GM10248 (cell line): Measurements from ENCODE around the gene HEPACAM2.

ENCODE experiments used
- CTCF ChIA-PET: fragments of 300-600 bp; sonication (Branson Sonifier 250); formaldehyde crosslinking; extraction: SDS; loops from one replicate; lab custom pipeline; 2021; ENCODE audit warnings: antibody characterized with exemption; lab: Yijun Ruan, JAX
- POLR2A ChIA-PET: fragments of 350-650 bp; sonication (Branson Sonifier 250); formaldehyde crosslinking; extraction: SDS; loops from one replicate; lab custom pipeline; 2020; ENCODE audit warnings: antibody characterized with exemption; lab: Yijun Ruan, JAX
- DNase-seq: peaks from one replicate; pipeline ENCODE4 v3.0.0; 2012; ENCODE audit errors: extremely low spot score
- TF ChIP-seq, protein P1 (sequence below): IDR thresholded peaks from 2 replicates; pipeline ENCODE4 v1.5.1; 2012; ENCODE audit warnings: mild to moderate bottlenecking, low read depth; ENCODE audit errors: extremely low read depth, missing control alignments, control extremely low read depth

Gene HEPACAM2

DNA sequence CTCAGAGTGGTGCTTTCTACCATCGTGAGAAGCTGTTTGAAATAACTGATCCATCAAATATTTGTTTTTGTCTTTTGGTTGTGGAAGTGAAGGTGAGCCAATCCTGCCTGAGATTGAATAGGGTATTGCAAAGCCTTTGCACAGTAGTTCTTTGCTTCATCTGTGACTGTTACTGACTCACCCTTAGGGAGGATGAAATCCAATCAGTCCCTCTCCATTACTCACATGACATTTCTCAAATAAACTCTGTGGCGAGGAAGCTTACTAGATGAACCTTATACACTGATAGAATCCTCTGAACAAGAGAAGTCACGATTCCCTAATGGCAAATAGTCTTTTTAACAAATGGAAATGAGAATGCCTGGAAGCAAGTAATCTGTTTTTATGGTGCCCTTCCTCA lies 31.9 kb downstream of the HEPACAM2 start:
- DNase-seq, result no peak
- TF ChIP-seq, protein P1, sequence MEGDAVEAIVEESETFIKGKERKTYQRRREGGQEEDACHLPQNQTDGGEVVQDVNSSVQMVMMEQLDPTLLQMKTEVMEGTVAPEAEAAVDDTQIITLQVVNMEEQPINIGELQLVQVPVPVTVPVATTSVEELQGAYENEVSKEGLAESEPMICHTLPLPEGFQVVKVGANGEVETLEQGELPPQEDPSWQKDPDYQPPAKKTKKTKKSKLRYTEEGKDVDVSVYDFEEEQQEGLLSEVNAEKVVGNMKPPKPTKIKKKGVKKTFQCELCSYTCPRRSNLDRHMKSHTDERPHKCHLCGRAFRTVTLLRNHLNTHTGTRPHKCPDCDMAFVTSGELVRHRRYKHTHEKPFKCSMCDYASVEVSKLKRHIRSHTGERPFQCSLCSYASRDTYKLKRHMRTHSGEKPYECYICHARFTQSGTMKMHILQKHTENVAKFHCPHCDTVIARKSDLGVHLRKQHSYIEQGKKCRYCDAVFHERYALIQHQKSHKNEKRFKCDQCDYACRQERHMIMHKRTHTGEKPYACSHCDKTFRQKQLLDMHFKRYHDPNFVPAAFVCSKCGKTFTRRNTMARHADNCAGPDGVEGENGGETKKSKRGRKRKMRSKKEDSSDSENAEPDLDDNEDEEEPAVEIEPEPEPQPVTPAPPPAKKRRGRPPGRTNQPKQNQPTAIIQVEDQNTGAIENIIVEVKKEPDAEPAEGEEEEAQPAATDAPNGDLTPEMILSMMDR, result no peak
- CTCF ChIA-PET, result interaction anchor here (1.8 kb wide), 1 partner anchor 9 kb away, joined by 6 read pairs; no protein-coding TSS in a partner anchor
- POLR2A ChIA-PET, result no interaction called here

DNA sequence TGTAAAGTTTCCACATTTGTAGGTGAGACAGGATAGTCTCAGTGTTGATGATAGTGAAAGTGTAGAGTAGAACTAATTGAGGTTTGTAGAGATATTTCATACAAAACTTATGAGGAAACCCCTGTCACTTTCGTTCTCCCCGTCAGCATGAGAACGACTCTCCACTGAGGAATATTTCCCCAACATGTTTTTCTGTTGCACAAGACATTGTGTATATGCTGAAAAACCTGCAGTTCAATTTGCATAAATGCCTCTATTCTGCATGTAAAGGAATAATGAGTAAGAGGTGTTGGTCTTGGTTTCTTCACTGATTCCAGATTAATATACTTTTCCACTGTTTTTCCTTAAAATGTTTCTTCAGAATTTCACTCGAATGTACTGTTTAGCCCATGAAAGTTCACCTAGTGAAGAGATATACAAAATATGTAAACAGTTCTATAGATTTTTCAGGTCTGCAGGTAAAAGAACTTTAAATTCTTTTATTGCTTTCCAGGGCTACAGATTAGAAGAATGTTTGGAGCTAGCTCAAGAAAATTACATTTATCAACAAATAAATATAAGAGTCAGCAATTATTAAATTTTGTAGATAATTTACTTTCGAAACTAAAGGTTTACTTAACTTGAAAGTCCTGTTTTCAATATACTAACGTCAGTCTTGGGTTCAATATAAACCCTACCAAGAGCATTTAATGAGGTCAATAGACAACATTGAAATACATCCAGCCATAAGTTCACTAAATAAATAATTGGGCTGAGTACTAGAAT lies 37.2 kb downstream of the HEPACAM2 start:
- TF ChIP-seq, protein P1, result no peak
- ChIA-PET POLR2A (no interaction called here), CTCF (no interaction called here)
- DNase-seq, result no peak

DNA sequence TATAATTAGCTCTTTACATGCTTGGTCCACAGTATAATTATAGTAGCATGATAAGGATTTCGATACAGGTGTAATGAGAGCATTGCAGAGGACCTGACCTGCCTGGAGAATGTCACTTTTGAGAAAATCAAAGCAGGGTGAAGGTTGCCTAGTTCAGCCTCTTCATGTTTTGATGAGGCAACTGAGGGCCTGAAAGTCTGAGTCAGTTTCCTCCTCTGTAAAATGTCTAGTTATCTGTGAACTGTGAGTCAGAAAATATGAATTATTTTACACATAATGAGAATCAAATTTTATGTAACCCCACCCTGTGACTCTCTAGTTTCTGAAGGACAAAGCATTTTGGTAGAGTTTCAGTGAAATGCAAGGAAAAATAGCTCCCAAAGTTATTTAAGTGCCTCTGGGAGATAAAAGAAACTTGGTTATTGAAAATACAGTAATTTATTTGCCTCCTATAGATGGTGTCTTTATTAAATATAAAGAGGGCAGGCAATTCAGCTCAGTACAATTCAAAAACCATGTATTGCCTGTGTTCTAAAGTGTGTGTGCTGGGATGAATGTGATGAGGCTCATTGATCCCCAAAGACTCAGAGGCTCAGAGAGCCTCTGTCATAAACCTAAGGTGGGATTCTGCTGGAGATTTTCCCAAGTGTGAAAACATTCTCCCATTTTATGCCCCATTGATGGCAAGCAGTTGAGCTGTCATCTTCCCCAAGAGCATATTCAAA lies 40.8 kb downstream of the HEPACAM2 start:
- DNase-seq, result no peak
- POLR2A ChIA-PET, result no interaction called here
- CTCF ChIA-PET, result interaction anchor here (1.2 to 1.9 kb wide), 4 partner anchors 9 to 29 kb away, joined by 4 to 6 read pairs (median 4); no protein-coding TSS in a partner anchor
- TF ChIP-seq, protein P1, result no peak

DNA sequence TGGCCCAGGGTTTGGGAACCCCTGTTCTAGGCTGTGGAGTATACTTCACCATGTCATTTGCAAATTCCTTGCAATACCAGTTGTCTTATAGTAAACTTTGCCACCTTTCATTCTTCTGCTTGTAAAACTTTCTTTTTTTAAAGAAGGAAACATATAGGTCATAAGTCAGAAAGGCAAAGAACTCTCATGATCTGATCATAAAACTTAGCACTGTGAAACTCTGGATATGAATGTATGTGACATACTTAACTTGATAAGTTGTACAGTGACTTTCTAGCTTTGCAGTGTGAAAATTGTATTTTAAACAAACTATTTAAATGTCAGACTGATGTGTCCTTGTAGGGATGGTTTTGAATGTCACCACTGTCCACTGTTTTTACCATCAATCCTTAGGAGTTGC lies 47.1 kb downstream of the HEPACAM2 start:
- no peak for DNase-seq
- TF ChIP-seq, protein P1, result no peak
- CTCF ChIA-PET, result interaction anchor here (1.4 kb wide), 1 partner anchor 25 kb away, joined by 3 read pairs; no protein-coding TSS in a partner anchor
- POLR2A ChIA-PET, result no interaction called here

DNA sequence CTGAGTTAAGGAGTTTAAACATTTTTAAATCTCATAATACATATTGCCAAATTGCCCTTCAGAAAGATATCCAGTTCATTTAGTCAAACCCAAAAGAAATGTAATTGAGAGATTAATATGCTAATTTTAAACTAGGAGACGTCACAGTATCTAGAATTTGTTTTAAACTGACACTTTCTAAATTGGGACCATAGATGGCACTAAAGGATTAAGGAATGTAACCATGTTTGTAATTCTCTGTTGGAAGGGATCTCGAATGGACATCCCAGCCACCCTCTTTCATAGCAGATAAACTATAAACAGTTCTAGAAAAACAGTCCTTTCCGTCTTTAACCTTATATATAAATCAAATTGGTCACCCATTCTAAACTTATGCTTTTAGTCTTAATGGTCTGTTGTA lies 48.1 kb downstream of the HEPACAM2 start:
- DNase-seq, result no peak
- CTCF ChIA-PET, result interaction anchor here (1.3 kb wide), 1 partner anchor 13 kb away, joined by 3 read pairs; no protein-coding TSS in a partner anchor

More for the DNA sequence above, 48.1 kb downstream of the HEPACAM2 start:
- POLR2A ChIA-PET, result no interaction called here
- TF ChIP-seq, protein P1, result no peak
